WTC11 (cell line): ENCODE results near the gene KCTD16. TPM values are rescaled to one million over a fixed set of nuclear protein-coding genes. Genes with fewer than 3 reads are reported as not detected.

Experiments used
- ATAC-seq: fragments of 200-7000 bp; cut with Tn5 transposase; 2 replicates; pipeline ENCODE4 v1.10.0; 2021; ENCODE audit warnings: mild to moderate bottlenecking, moderate library complexity
- CTCF ChIA-PET: fragments of 300-600 bp; sonication (Branson Sonifier 250); formaldehyde crosslinking; loops from one replicate; lab custom pipeline; 2021; ENCODE audit warnings: antibody characterized with exemption; lab: Charles Lee
- POLR2A ChIA-PET: fragments of 350-600 bp; sonication (Branson Sonifier 250); formaldehyde crosslinking; loops from one replicate; lab custom pipeline; 2021; ENCODE audit warnings: antibody characterized with exemption; lab: Charles Lee
- DNase-seq: peaks from one replicate; pipeline ENCODE4 v3.0.0; 2021; ENCODE audit warnings: low spot score
- H3K27ac Mint-ChIP-seq: 2 replicates; pipeline ENCODE4 v1.8.0; 2021; ENCODE audit warnings: mixed read lengths
- H3K27me3 Mint-ChIP-seq: 2 replicates; pipeline ENCODE4 v1.8.0; 2021; ENCODE audit warnings: low read depth, mild to moderate bottlenecking, moderate library complexity, mixed read lengths
- H3K36me3 Mint-ChIP-seq: 2 replicates; pipeline ENCODE4 v1.8.0; 2021; ENCODE audit warnings: mixed read lengths
- H3K4me1 Mint-ChIP-seq: 2 replicates; pipeline ENCODE4 v1.8.0; 2022; ENCODE audit warnings: mixed read lengths
- H3K4me3 Mint-ChIP-seq: 2 replicates; pipeline ENCODE4 v1.8.0; 2021; ENCODE audit warnings: mild to moderate bottlenecking, moderate library complexity, mixed read lengths
- H3K9me3 Mint-ChIP-seq: 2 replicates; pipeline ENCODE4 v1.8.0; 2021; ENCODE audit warnings: mixed read lengths
- CBFB ChIP-seq: sonication (generic); formaldehyde crosslinking; IDR thresholded peaks from 2 replicates; pipeline ENCODE4 v1.8.1; 2022; ENCODE audit warnings: mild to moderate bottlenecking, low read depth, missing genetic modification reagents
- CREM ChIP-seq: sonication (generic); formaldehyde crosslinking; IDR thresholded peaks from 2 replicates; pipeline ENCODE4 v1.8.1; 2022; ENCODE audit warnings: mild to moderate bottlenecking, missing genetic modification reagents, moderate library complexity
- ETV6 ChIP-seq: sonication (generic); formaldehyde crosslinking; IDR thresholded peaks from 2 replicates; pipeline ENCODE4 v1.8.1; 2022; ENCODE audit warnings: mild to moderate bottlenecking, missing genetic modification reagents
- FOXP1 ChIP-seq: sonication (generic); formaldehyde crosslinking; IDR thresholded peaks from 2 replicates; pipeline ENCODE4 v1.8.0; 2022; ENCODE audit warnings: missing genetic modification reagents, mild to moderate bottlenecking, moderate library complexity, borderline replicate concordance
- FOXP4 ChIP-seq: sonication (generic); formaldehyde crosslinking; IDR thresholded peaks from 2 replicates; pipeline ENCODE4 v1.8.0; 2022; ENCODE audit warnings: mild to moderate bottlenecking, missing genetic modification reagents
- GABPB1 ChIP-seq: sonication (generic); formaldehyde crosslinking; IDR thresholded peaks from 2 replicates; pipeline ENCODE4 v1.8.1; 2023; ENCODE audit warnings: mild to moderate bottlenecking, missing genetic modification reagents
- HMGXB4 ChIP-seq: sonication (generic); formaldehyde crosslinking; IDR thresholded peaks from 2 replicates; pipeline ENCODE4 v1.8.1; 2023; ENCODE audit warnings: mild to moderate bottlenecking, moderate library complexity, missing genetic modification reagents
- IRF1 ChIP-seq: sonication (generic); formaldehyde crosslinking; IDR thresholded peaks from 2 replicates; pipeline ENCODE4 v1.8.0; 2023; ENCODE audit warnings: missing genetic modification reagents
- IRF2 ChIP-seq: sonication (generic); formaldehyde crosslinking; IDR thresholded peaks from 2 replicates; pipeline ENCODE4 v1.8.0; 2022; ENCODE audit warnings: low read depth, missing genetic modification reagents, borderline replicate concordance
- JAZF1 ChIP-seq: fragments of 250-450 bp; sonication (Bioruptor Pico); IDR thresholded peaks from 2 replicates; pipeline ENCODE4 v1.9.0; 2021; ENCODE audit warnings: moderate library complexity, mild to moderate bottlenecking, inconsistent platforms
- JUN ChIP-seq: sonication (generic); formaldehyde crosslinking; IDR thresholded peaks from 2 replicates; pipeline ENCODE4 v1.8.0; 2023; ENCODE audit warnings: mild to moderate bottlenecking, missing genetic modification reagents
- NFE2L1 ChIP-seq: sonication (generic); formaldehyde crosslinking; IDR thresholded peaks from 2 replicates; pipeline ENCODE4 v1.8.1; 2023; ENCODE audit warnings: missing genetic modification reagents
- NR1H2 ChIP-seq: sonication (generic); formaldehyde crosslinking; IDR thresholded peaks from 2 replicates; pipeline ENCODE4 v1.9.0; 2021; ENCODE audit warnings: mild to moderate bottlenecking, moderate library complexity, missing genetic modification reagents
- RORB ChIP-seq: fragments of 250-450 bp; sonication (Bioruptor Pico); IDR thresholded peaks from 2 replicates; pipeline ENCODE4 v1.9.0; 2021; ENCODE audit warnings: mild to moderate bottlenecking
- TCF7 ChIP-seq: sonication (generic); formaldehyde crosslinking; IDR thresholded peaks from 2 replicates; pipeline ENCODE4 v1.8.0; 2022; ENCODE audit warnings: mild to moderate bottlenecking, low read depth, missing genetic modification reagents, moderate library complexity
- USF1 ChIP-seq: sonication (generic); formaldehyde crosslinking; IDR thresholded peaks from 2 replicates; pipeline ENCODE4 v1.8.0; 2022; ENCODE audit warnings: mild to moderate bottlenecking, missing genetic modification reagents
- USF2 ChIP-seq: sonication (generic); formaldehyde crosslinking; IDR thresholded peaks from 2 replicates; pipeline ENCODE4 v1.8.1; 2023; ENCODE audit warnings: mild to moderate bottlenecking, missing genetic modification reagents, moderate library complexity
- ZNF121 ChIP-seq: sonication (generic); formaldehyde crosslinking; IDR thresholded peaks from 2 replicates; pipeline ENCODE4 v1.8.0; 2023; ENCODE audit warnings: missing genetic modification reagents
- ZNF317 ChIP-seq: sonication (generic); formaldehyde crosslinking; IDR thresholded peaks from 2 replicates; pipeline ENCODE4 v1.8.1; 2023; ENCODE audit warnings: low read depth, mild to moderate bottlenecking, moderate library complexity, missing genetic modification reagents, borderline replicate concordance
- ZNF532 ChIP-seq: fragments of 250-450 bp; sonication (Bioruptor Pico); IDR thresholded peaks from 2 replicates; pipeline ENCODE4 v1.9.0; 2021; ENCODE audit warnings: mild to moderate bottlenecking, borderline replicate concordance
- total RNA-seq: library from RNA; stranded (reverse); gene quantifications from 3 replicates; pipeline ENCODE4 v1.2.3, GENCODE V29; 2021

KCTD16 gene
- total RNA-seq, 1 experiment from 2014 or later: 0.20 TPM

- no peak for ATAC-seq
- Mint-ChIP-seq H3K4me3 (no peak overlapping the region), H3K4me1 (peaks cover 3% of the 10 kb centered on the region; the same call in 1 of the 2 replicates), H3K27ac (no peak overlapping the region), H3K36me3 (no peaks in the 10 kb centered on the region), H3K9me3 (no peaks in the 10 kb centered on the region), H3K27me3 (peaks cover 91% of the 10 kb centered on the region)
- POLR2A ChIA-PET: no interaction called here
- CTCF ChIA-PET: no interaction called here
- no peak for TF ChIP-seq NR1H2 (CRISPR knock-in tag)
- DNase-seq: no peak
Measured at GRCh38 chr5:144369006-144369405, 198.3 kb downstream of the KCTD16 start.

GRCh38 chr5:144370273-144370672 is 199.6 kb downstream of the KCTD16 start:
- Mint-ChIP-seq H3K9me3 (no peaks in the 10 kb centered on the region), H3K4me3 (no peak overlapping the region), H3K27me3 (peaks cover 87% of the 10 kb centered on the region), H3K4me1 (peaks cover 3% of the 10 kb centered on the region; the same call in 1 of the 2 replicates), H3K27ac (no peak overlapping the region), H3K36me3 (no peaks in the 10 kb centered on the region)
- CTCF ChIA-PET: no interaction called here
- no peak for TF ChIP-seq ZNF317
- TF ChIP-seq HMGXB4 (CRISPR knock-in tag): no peak
- TF ChIP-seq NR1H2 (CRISPR knock-in tag): no peak
- no peak for TF ChIP-seq RORB (CRISPR knock-in tag)
- no peak for TF ChIP-seq FOXP1 (CRISPR knock-in tag)
- no peak for TF ChIP-seq JAZF1 (CRISPR knock-in tag)
- no peak for TF ChIP-seq ZNF532
- TF ChIP-seq FOXP4 (CRISPR knock-in tag): no peak
- TF ChIP-seq ZNF121 (CRISPR knock-in tag): no peak
- TF ChIP-seq USF2: no peak
- TF ChIP-seq CBFB: no peak
- TF ChIP-seq CREM (CRISPR knock-in tag): no peak
- TF ChIP-seq TCF7 (CRISPR knock-in tag): no peak
- TF ChIP-seq ETV6: no peak
- TF ChIP-seq IRF1 (CRISPR knock-in tag): no peak
- no peak for TF ChIP-seq USF1 (CRISPR knock-in tag)
- TF ChIP-seq GABPB1 (CRISPR knock-in tag): no peak
- no peak for TF ChIP-seq IRF2 (CRISPR knock-in tag)
- TF ChIP-seq JUN (CRISPR knock-in tag): no peak
- no peak for TF ChIP-seq NFE2L1
- POLR2A ChIA-PET: no interaction called here
- ATAC-seq (no peak), DNase-seq (no peak)
